Heart right ventricle (tissue), 16 donors: ENCODE data around the gene BRI3BP. TPM values are rescaled to one million over a fixed set of nuclear protein-coding genes. Genes with fewer than 3 reads are reported as not detected.

Source experiments
- ATAC-seq, 8 donors: fragments of 200-7000 bp; cut with Tn5 transposase; one replicate each; pipeline ENCODE4 v1.9.1; 2020; ENCODE audit warnings: mild to moderate bottlenecking in 8 of 8, moderate library complexity in 8 of 8, moderate number of reproducible peaks in 1 of 8
- DNase-seq, 2 donors: peaks; one replicate each; pipeline ENCODE4 v3.0.0-alpha.2; 2020
- H3K27ac ChIP-seq, 10 donors: fragments of 200-600 bp; sonication (generic) in 2 of 10; one replicate each; pipeline versions ENCODE4 v1.5.0 to v1.8.0; 2020 to 2022; ENCODE audit warnings: mild to moderate bottlenecking in 3 of 10
- H3K27me3 ChIP-seq, 7 donors: fragments of 200-600 bp; one replicate each; pipeline ENCODE4 v1.8.0; 2021 to 2022; ENCODE audit warnings: mild to moderate bottlenecking in 2 of 7
- H3K36me3 ChIP-seq, 9 donors: fragments of 200-600 bp; sonication (generic) in 1 of 9; one replicate each; pipeline versions ENCODE4 v1.5.0 to v1.8.0; 2020 to 2022; ENCODE audit warnings: mild to moderate bottlenecking in 2 of 9
- H3K4me1 ChIP-seq, 9 donors: fragments of 200-600 bp; sonication (generic) in 1 of 9; one replicate each; pipeline versions ENCODE4 v1.5.0 to v1.8.0; 2020 to 2022; ENCODE audit warnings: mild to moderate bottlenecking in 4 of 9
- H3K4me3 ChIP-seq, 10 donors: fragments of 200-600 bp; sonication (generic) in 2 of 10; one replicate each; pipeline versions ENCODE4 v1.5.0 to v1.8.0; 2020 to 2022; ENCODE audit warnings: mild to moderate bottlenecking in 7 of 10, moderate library complexity in 2 of 10
- H3K9me3 ChIP-seq, 11 donors: fragments of 200-600 bp in 10 of 11; sonication (generic) in 2 of 11; one replicate each; pipeline versions ENCODE4 v1.5.0 to v1.8.0; 2013 to 2022; ENCODE audit warnings: mild to moderate bottlenecking in 2 of 11, control low read depth in 1 of 11, moderate library complexity in 1 of 11
- WGBS, 2 donors: extraction: QIAGEN DNeasy Blood & Tissue Kit; methylation state at CpG; one replicate each; pipeline ENCODE4 v1.1.7; 2013; ENCODE audit warnings: inconsistent platforms in 1 of 2; 5-methylcytosine and 5-hydroxymethylcytosine counted together
- intact Hi-C, 10 donors: fragments of 100-400 bp; cut with DNase I; formaldehyde crosslinking; loops; one replicate each; pipeline versions ENCODE4 v1.11.1 to v1.14.2; 2022
- polyA plus RNA-seq, 2 donors: library from polyadenylated mRNA; stranded (reverse); fragments of 200-250 nt; gene quantifications; one replicate each; pipeline ENCODE4 v1.2.3, GENCODE V29; 2013
- total RNA-seq, 10 donors: library from RNA; stranded (reverse); fragmentation: NEBNext Ultra II Directional in 3 of 10; extraction: Animal tissue kit (Norgen Biotek cat#: 25700) in 3 of 10; gene quantifications; one replicate each; pipeline versions ENCODE4 v1.2.1 to v1.2.4, GENCODE V29; 2021 to 2023
- TF ChIP-seq, protein P1 (sequence below), 9 donors: fragments of 200-600 bp; sonication (generic) in 2 of 9; IDR thresholded peaks; one replicate each; pipeline versions ENCODE4 v1.5.0 to v1.8.0; 2021 to 2022; ENCODE audit warnings: antibody characterized with exemption in 9 of 9, mild to moderate bottlenecking in 5 of 9, moderate library complexity in 1 of 9
- donor health status: Arrhythmogenic right ventricular cardiomyopathy.
- donor health status: ischemic (EF 13 %, LVEDD 7.1; RV severe dilation, severe dysfunction).
- donor health status: healthy with polysubstance abuse.
- donor health status: DM: no; HTN: yes; CAD: no.
- donor health status: DM: no; HTN: no; CAD: no.
- donor health status: ischemic (EF 25% LVEDD 6.9; RV normal size, moderate dysfunction).
- donor health status: ischemic (EF 25% LVEDD 5.7; RV mildly dilated, moderate dysfunction).
- donor health status: healthy.
- donor health status: DM: yes; HTN: yes; CAD: no.
- donor health status: Ischemic cardiomyopathy.
- donor health status: ischemic (EF 35%, LVEDD 5.7; RV mildly dilated, moderate dysfunction).
- donor health status: nonischemic (EF 11% LVEDD 7.7; RV severe dilation, severe dysfunction).
- donor health status: DM: yes; HTN: yes; CAD: no.
- donor health status: PGD.
- donor health status: ischemic (EF 29% LVEDD 5.4; RV normal size, mild dysfunction).
- donor health status: nonischemic (EF 23%, LVEDD 6.1; RV moderate dilation, normal function).

Gene BRI3BP
- total and polyA plus RNA-seq, 12 donors: 1.3 to 4.9 (median 3.7) TPM

DNA sequence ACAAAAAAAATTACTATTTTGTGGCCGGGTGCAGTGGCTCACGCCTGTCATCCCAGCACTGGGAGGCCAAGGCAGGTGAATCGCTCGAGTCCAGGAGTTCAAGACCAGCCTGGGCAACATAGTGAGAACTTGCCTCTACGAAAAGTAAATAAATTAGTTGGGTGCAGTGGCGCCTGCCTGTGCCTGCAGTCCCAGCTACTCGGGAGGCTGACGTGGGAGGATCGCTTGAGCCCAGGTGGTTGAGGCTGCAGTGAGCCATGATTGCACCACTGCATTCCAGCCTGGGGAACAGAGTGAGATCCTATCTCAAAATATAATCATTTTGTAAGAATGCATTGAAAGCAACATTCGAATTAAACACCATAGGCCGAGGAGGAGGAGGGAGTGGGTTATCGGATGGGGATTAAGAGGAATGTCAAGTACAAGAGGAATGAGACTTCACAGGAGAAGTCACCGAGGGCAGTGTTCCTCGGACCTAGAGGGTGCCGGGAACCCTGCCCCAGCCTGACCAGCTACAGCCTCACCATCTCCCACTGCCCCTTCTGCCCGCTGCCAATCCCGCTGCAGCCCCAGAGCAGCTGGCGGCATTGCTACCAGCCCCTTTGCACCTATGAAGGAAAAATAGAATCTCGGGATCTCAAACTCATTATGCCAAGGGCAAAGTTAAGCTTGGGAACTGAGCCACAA, 39.2 kb downstream of the BRI3BP start:
- WGBS, 2 donors: 89 to 90% methylated on average over 19 of the region's 19 CpGs
- DNase-seq: no peak
- no peaks in the 10 kb centered on the region for H3K4me1 ChIP-seq
- peaks cover 0 to 4% (median 0%) of the 10 kb centered on the region in 9 donors for H3K36me3 ChIP-seq
- no peak for ATAC-seq
- TF ChIP-seq, protein P1, sequence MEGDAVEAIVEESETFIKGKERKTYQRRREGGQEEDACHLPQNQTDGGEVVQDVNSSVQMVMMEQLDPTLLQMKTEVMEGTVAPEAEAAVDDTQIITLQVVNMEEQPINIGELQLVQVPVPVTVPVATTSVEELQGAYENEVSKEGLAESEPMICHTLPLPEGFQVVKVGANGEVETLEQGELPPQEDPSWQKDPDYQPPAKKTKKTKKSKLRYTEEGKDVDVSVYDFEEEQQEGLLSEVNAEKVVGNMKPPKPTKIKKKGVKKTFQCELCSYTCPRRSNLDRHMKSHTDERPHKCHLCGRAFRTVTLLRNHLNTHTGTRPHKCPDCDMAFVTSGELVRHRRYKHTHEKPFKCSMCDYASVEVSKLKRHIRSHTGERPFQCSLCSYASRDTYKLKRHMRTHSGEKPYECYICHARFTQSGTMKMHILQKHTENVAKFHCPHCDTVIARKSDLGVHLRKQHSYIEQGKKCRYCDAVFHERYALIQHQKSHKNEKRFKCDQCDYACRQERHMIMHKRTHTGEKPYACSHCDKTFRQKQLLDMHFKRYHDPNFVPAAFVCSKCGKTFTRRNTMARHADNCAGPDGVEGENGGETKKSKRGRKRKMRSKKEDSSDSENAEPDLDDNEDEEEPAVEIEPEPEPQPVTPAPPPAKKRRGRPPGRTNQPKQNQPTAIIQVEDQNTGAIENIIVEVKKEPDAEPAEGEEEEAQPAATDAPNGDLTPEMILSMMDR (IDR thresholded peaks at IDR 0.05): no peak
- H3K4me3 ChIP-seq: no peak overlapping the region
- H3K9me3 ChIP-seq: peaks cover 0 to 10% (median 0%) of the 10 kb centered on the region in 11 donors
- H3K27ac ChIP-seq: no peak overlapping the region
- intact Hi-C loops: no loop called here
- H3K27me3 ChIP-seq: no peaks in the 10 kb centered on the region

- intact Hi-C loops: no loop called here
- Histone ChIP-seq H3K27ac (no peak overlapping the region), H3K9me3 (peaks cover 0 to 10% (median 0%) of the 10 kb centered on the region in 11 donors), H3K4me1 (no peaks in the 10 kb centered on the region), H3K27me3 (no peaks in the 10 kb centered on the region), H3K36me3 (peaks cover 0 to 4% (median 0%) of the 10 kb centered on the region in 9 donors), H3K4me3 (no peak overlapping the region)
- 80 to 88% methylated on average over 9 of the region's 9 CpGs for WGBS, 2 donors
- ATAC-seq (no peak), DNase-seq (no peak)
- TF ChIP-seq, protein P1 (IDR thresholded peaks at IDR 0.05): no peak
Measured at GRCh38 chr12:125033288-125033687, 39.8 kb downstream of the BRI3BP start.

- Histone ChIP-seq H3K27me3 (no peaks in the 10 kb centered on the region), H3K36me3 (no peaks in the 10 kb centered on the region), H3K4me1 (no peaks in the 10 kb centered on the region), H3K9me3 (peaks cover 0 to 10% (median 0%) of the 10 kb centered on the region in 11 donors), H3K27ac (no peak overlapping the region), H3K4me3 (no peak overlapping the region)
- no peak for ATAC-seq
- intact Hi-C loops: no loop called here
- no peak for DNase-seq
- TF ChIP-seq, protein P1 (IDR thresholded peaks at IDR 0.05): no peak
- WGBS, 2 donors: 60 to 62% methylated on average over 6 of the region's 6 CpGs
Measured at GRCh38 chr12:125038976-125039625, 45.7 kb downstream of the BRI3BP start.

DNA sequence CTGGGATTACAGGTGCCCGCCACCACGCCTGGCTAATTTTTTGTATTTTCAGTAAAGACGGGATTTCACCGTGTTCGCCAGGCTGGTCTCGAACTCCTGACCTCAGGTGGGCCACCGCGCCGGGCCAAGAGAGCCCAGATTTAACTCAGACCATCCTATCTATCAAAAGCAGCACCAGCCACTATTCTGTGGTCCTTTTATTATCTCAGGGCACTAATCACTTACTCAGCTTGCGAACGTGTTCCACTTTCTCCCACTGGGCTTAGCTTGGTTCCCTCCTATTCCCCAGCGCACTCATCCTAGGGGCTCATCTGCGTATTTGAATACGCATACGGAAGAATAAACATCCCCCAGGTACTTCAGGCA, 55.6 kb downstream of the BRI3BP start:
- WGBS, 2 donors: 49% methylated on average over 15 of the region's 15 CpGs
- Histone ChIP-seq H3K36me3 (no peaks in the 10 kb centered on the region), H3K4me1 (peaks cover 0 to 12% (median 7%) of the 10 kb centered on the region in 9 donors), H3K4me3 (peak overlapping the region; percentile 33 to 66 (median 62)), H3K27ac (peak overlapping the region in 9 of 10 donors; percentile 34 to 75 (median 68)), H3K27me3 (no peaks in the 10 kb centered on the region), H3K9me3 (no peaks in the 10 kb centered on the region)
- TF ChIP-seq, protein P1 (IDR thresholded peaks at IDR 0.05): no peak
- no peak for DNase-seq
- ATAC-seq: peak in 2 of 8 donors; percentile 43 to 51
- intact Hi-C loops: loop anchor here in 3 of 10 donors (1.0 to 10.0 kb wide), 3 partner anchors 16 to 57 kb away; partner anchors contain the start of genes AACS (in 2 of the 3) and BRI3BP (in 2 of the 3)
